Mesenchymal stem cell (in vitro differentiated cells and primary cell): ENCODE results near the gene REEP1.
A peak's percentile ranks its signal among the peaks of the same experiment; 100 is the strongest.

ENCODE experiments used
- DNase-seq: peaks from one replicate; pipeline ENCODE4 v3.0.0-alpha.2; 2013
- H2AFZ ChIP-seq: one replicate; pipeline ENCODE4 v1.6.1; 2013; ENCODE audit warnings: low read depth, mild to moderate bottlenecking, control low read depth, inconsistent platforms, low read length, moderate library complexity
- H2AK5ac ChIP-seq: 2 replicates; pipeline ENCODE4 v1.6.1; 2013; ENCODE audit warnings: low read length, moderate library complexity, mild to moderate bottlenecking, inconsistent platforms; ENCODE audit not compliant: severe bottlenecking
- H2BK120ac ChIP-seq: one replicate; pipeline ENCODE4 v1.6.1; 2013; ENCODE audit warnings: low read depth, mild to moderate bottlenecking, inconsistent platforms, low read length, moderate library complexity
- H2BK12ac ChIP-seq, 2 experiments: one replicate each; pipeline ENCODE4 v1.6.1; 2013; ENCODE audit warnings: inconsistent platforms in 2 of 2, low read length in 2 of 2, mild to moderate bottlenecking in 2 of 2, moderate library complexity in 2 of 2, control low read depth in 1 of 2
- H2BK15ac ChIP-seq: one replicate; pipeline ENCODE4 v1.6.1; 2013; ENCODE audit warnings: mild to moderate bottlenecking, low read depth, inconsistent platforms; ENCODE audit not compliant: poor library complexity, severe bottlenecking
- H2BK5ac ChIP-seq: 2 replicates; pipeline ENCODE4 v1.6.1; 2013; ENCODE audit warnings: low read depth, mild to moderate bottlenecking, low read length, control low read depth, inconsistent platforms; ENCODE audit not compliant: poor library complexity, severe bottlenecking
- H3K14ac ChIP-seq, 2 experiments: one replicate each; pipeline ENCODE4 v1.6.1; 2013; ENCODE audit warnings: inconsistent platforms in 2 of 2, low read length in 2 of 2, control low read depth in 1 of 2, mild to moderate bottlenecking in 1 of 2, moderate library complexity in 1 of 2
- H3K18ac ChIP-seq, 2 experiments: one replicate each; pipeline ENCODE4 v1.6.1; 2013; ENCODE audit warnings: inconsistent platforms in 2 of 2, low read length in 2 of 2, control low read depth in 1 of 2, low read depth in 1 of 2, mild to moderate bottlenecking in 1 of 2
- H3K23ac ChIP-seq, 2 experiments: one replicate each; pipeline ENCODE4 v1.6.1; 2013; ENCODE audit warnings: inconsistent platforms in 2 of 2, low read length in 2 of 2, mild to moderate bottlenecking in 2 of 2, moderate library complexity in 2 of 2, control low read depth in 1 of 2
- H3K27ac ChIP-seq: 2 replicates; pipeline ENCODE4 v1.5.1; 2013; ENCODE audit warnings: mild to moderate bottlenecking, moderate library complexity, low read length, control low read depth, inconsistent platforms; ENCODE audit not compliant: poor library complexity, severe bottlenecking
- H3K27me3 ChIP-seq, 2 experiments: 2 replicates each; pipeline versions ENCODE4 v1.6.1 to v1.7.0; 2013; ENCODE audit warnings: low read length in 2 of 2, mild to moderate bottlenecking in 2 of 2, moderate library complexity in 2 of 2, control low read depth in 1 of 2, inconsistent platforms in 1 of 2; ENCODE audit not compliant: control insufficient read depth in 1 of 2, insufficient read depth in 1 of 2
- H3K36me3 ChIP-seq, 2 experiments: 2 replicates each; pipeline versions ENCODE4 v1.6.1 to v1.7.0; 2013; ENCODE audit warnings: low read length in 2 of 2, control low read depth in 1 of 2, inconsistent platforms in 1 of 2, low read depth in 1 of 2, mild to moderate bottlenecking in 1 of 2; ENCODE audit not compliant: insufficient read depth in 2 of 2, control insufficient read depth in 1 of 2
- H3K4ac ChIP-seq, 2 experiments: one replicate each; pipeline ENCODE4 v1.6.1; 2013; ENCODE audit warnings: inconsistent platforms in 2 of 2, low read length in 2 of 2, mild to moderate bottlenecking in 2 of 2, moderate library complexity in 2 of 2, control low read depth in 1 of 2, low read depth in 1 of 2
- H3K4me1 ChIP-seq: 2 replicates; pipeline ENCODE4 v1.6.1; 2013; ENCODE audit warnings: low read depth, low read length, control low read depth; ENCODE audit not compliant: control insufficient read depth, insufficient read depth
- H3K4me2 ChIP-seq: 2 replicates; pipeline ENCODE4 v1.6.1; 2013; ENCODE audit warnings: low read length, mild to moderate bottlenecking, inconsistent platforms; ENCODE audit not compliant: poor library complexity, severe bottlenecking
- H3K4me3 ChIP-seq, 2 experiments: 2 replicates each; pipeline versions ENCODE4 v1.5.1 to v1.7.0; 2013; ENCODE audit warnings: low read length in 2 of 2, mild to moderate bottlenecking in 2 of 2, control low read depth in 1 of 2, low read depth in 1 of 2; ENCODE audit not compliant: insufficient read depth in 1 of 2
- H3K79me1 ChIP-seq: replicated peaks from 2 replicates; pipeline ENCODE4 v1.6.1; 2013; ENCODE audit warnings: mild to moderate bottlenecking, control low read depth, low read length, inconsistent platforms; ENCODE audit not compliant: poor library complexity, severe bottlenecking
- H3K9ac ChIP-seq: 2 replicates; pipeline ENCODE4 v1.7.0; 2013; ENCODE audit warnings: mild to moderate bottlenecking, low read length, moderate library complexity
- H3K9me3 ChIP-seq: 2 replicates; pipeline ENCODE4 v1.7.0; 2013; ENCODE audit warnings: mild to moderate bottlenecking, low read length; ENCODE audit not compliant: control insufficient read depth
- H4K8ac ChIP-seq: one replicate; pipeline ENCODE4 v1.6.1; 2013; ENCODE audit warnings: inconsistent platforms, mild to moderate bottlenecking, low read length, moderate library complexity
- H4K91ac ChIP-seq: one replicate; pipeline ENCODE4 v1.6.1; 2013; ENCODE audit warnings: mild to moderate bottlenecking, low read length, inconsistent platforms
- WGBS: methylation state at CpG from one replicate; pipeline ENCODE4 v1.1.7; 2013; ENCODE audit warnings: mixed read lengths; 5-methylcytosine and 5-hydroxymethylcytosine counted together

Gene REEP1

DNA sequence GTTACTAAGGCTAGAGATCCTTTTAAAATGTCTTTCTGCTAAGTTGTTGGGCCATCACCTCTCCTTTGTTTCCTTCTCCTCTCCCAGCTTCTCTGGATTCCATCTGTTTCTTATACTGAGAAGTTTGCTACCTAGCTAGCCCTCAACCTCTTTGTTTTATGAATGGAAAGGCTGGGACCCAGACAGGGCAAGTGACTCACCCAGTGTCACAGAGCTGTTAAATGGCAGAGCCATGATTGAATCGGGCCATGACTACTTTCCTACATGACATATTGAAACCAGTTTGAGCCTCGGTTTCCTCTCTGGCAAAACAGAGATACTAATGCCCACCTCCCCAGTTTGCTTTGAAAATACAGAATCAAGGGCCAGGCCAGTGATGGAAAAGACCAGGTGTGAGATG, 24.1 kb downstream of the REEP1 start:
- H2AFZ ChIP-seq: no peak overlapping the region
- H2BK15ac ChIP-seq: no peak overlapping the region
- DNase-seq: no peak
- H3K4me2 ChIP-seq: no peak overlapping the region
- no peaks in the 10 kb centered on the region for H3K79me1 ChIP-seq
- no peaks in the 10 kb centered on the region for H3K9me3 ChIP-seq
- H3K36me3 ChIP-seq: no peaks in the 10 kb centered on the region
- H3K27me3 ChIP-seq: peaks cover 41 to 71% of the 10 kb centered on the region in 2 experiments
- H3K4me1 ChIP-seq: peaks cover 3% of the 10 kb centered on the region
- H3K18ac ChIP-seq: no peak overlapping the region
- H4K8ac ChIP-seq: no peak overlapping the region
- no peak overlapping the region for H3K9ac ChIP-seq
- H3K23ac ChIP-seq: no peak overlapping the region
- 85% methylated on average over 2 of the region's 2 CpGs for WGBS
- no peak overlapping the region for H2AK5ac ChIP-seq
- H3K4ac ChIP-seq: no peak overlapping the region
- no peak overlapping the region for H3K4me3 ChIP-seq
- no peak overlapping the region for H4K91ac ChIP-seq
- H2BK12ac ChIP-seq: no peak overlapping the region
- no peak overlapping the region for H3K27ac ChIP-seq
- H2BK5ac ChIP-seq: no peak overlapping the region
- peak overlapping the region in 1 of 2 experiments; percentile 89 for H3K14ac ChIP-seq
- H2BK120ac ChIP-seq: no peak overlapping the region

DNA sequence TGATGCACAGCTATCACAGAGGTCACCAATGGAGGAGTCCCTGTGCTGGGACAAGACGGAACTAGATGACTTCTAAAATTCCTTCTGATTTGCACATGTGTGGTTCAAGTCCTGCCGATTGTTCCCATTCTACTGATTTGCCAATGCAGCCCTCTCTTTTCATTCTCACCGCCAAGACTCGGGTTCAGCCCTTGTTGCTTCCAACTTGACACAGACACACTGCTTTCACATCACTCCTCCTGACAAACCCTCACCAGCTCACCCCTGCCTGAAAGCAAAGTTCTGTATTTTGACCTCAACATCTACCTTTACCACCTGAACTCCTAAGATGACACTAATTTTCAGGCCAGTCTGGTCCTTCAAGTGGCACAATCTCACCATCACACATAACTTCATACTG, 25.5 kb downstream of the REEP1 start:
- H3K4me2 ChIP-seq: no peak overlapping the region
- WGBS: 92% methylated on average over 4 of the region's 4 CpGs
- H3K23ac ChIP-seq: no peak overlapping the region
- H3K4me1 ChIP-seq: peaks cover 3% of the 10 kb centered on the region
- no peaks in the 10 kb centered on the region for H3K79me1 ChIP-seq
- H3K27ac ChIP-seq: no peak overlapping the region
- H3K4me3 ChIP-seq: no peak overlapping the region
- no peak overlapping the region for H3K18ac ChIP-seq
- H2BK15ac ChIP-seq: no peak overlapping the region
- no peak overlapping the region for H4K91ac ChIP-seq
- no peaks in the 10 kb centered on the region for H3K36me3 ChIP-seq
- no peak overlapping the region for H2AK5ac ChIP-seq
- no peak overlapping the region for H2AFZ ChIP-seq
- peak overlapping the region in 1 of 2 experiments; percentile 31 for H3K14ac ChIP-seq
- H3K9ac ChIP-seq: no peak overlapping the region
- H3K9me3 ChIP-seq: no peaks in the 10 kb centered on the region
- H2BK12ac ChIP-seq: no peak overlapping the region
- no peak overlapping the region for H4K8ac ChIP-seq
- no peak overlapping the region for H2BK5ac ChIP-seq
- H2BK120ac ChIP-seq: no peak overlapping the region
- no peak for DNase-seq
- H3K27me3 ChIP-seq: peaks cover 41 to 65% of the 10 kb centered on the region in 2 experiments
- H3K4ac ChIP-seq: no peak overlapping the region

DNA sequence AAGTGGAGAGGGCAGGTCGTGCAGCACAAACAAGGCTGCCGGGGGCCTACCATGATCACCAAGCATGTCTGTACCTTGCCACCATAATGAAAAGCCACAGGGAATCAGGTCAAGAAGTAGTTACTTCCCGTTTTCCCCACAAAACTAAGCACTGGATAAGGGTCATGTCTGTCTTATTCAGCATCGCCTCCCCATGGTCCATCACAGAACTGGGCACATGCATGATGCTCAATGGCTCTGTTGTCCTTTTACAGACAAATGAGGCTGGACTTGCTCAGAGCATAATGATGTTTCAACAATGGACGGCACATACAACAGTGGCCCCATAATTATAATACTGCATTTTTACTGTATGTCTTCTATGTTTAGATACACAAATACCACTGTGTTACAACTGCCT, 27.5 kb downstream of the REEP1 start:
- 79% methylated on average over 4 of the region's 5 CpGs for WGBS
- Histone ChIP-seq H2AK5ac (no peak overlapping the region), H2BK120ac (no peak overlapping the region), H3K36me3 (no peaks in the 10 kb centered on the region), H2AFZ (no peak overlapping the region), H3K18ac (no peak overlapping the region), H3K4me3 (no peak overlapping the region), H3K27ac (no peak overlapping the region), H3K23ac (no peak overlapping the region), H3K79me1 (no peaks in the 10 kb centered on the region), H3K4me2 (no peak overlapping the region), H2BK5ac (no peak overlapping the region), H2BK15ac (no peak overlapping the region), H3K9ac (no peak overlapping the region), H3K27me3 (peaks cover 39 to 72% of the 10 kb centered on the region in 2 experiments), H3K9me3 (no peaks in the 10 kb centered on the region), H3K4ac (no peak overlapping the region), H2BK12ac (no peak overlapping the region), H3K4me1 (peaks cover 3% of the 10 kb centered on the region), H4K8ac (no peak overlapping the region), H3K14ac (no peak overlapping the region), H4K91ac (no peak overlapping the region)
- DNase-seq: no peak

DNA sequence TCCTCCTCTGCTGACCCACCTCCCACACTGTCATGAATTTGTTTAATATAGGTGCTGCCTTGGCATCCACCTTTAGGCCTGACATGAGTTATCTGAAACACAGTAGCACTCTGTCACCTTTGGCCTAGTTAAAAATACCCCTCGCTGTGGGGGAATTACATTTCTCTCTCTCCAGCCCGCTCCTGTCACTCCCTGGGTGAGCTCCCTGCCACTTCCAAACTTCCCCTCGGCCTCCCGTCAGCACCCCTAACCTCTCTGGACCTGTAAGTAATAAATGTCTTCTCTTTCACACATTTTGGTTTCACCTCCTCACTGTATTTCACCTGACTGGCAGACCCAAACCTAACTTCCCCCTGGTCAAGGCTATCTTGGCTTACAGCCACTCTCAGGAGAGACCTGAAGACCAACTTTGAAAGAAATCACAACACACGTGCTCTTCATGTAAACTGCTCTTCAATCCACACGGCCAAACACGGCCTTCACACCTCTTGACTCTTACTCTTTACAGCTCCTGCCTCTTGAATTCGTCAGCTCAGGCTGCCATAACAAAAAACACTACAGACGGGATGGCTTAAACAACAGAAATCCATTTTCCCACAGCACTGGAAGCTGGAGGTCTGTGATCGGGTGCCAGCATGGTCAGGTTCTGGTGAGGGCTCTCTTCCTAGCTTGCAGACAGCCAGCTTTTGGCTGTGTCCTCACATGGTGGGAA, 28.3 kb downstream of the REEP1 start:
- Histone ChIP-seq H2BK120ac (no peak overlapping the region), H3K4me3 (no peak overlapping the region), H3K4ac (no peak overlapping the region), H4K91ac (no peak overlapping the region), H3K9ac (no peak overlapping the region), H2BK15ac (no peak overlapping the region), H2BK5ac (no peak overlapping the region), H3K23ac (no peak overlapping the region), H3K79me1 (no peaks in the 10 kb centered on the region), H3K14ac (no peak overlapping the region), H3K27me3 (peaks cover 39 to 74% of the 10 kb centered on the region in 2 experiments), H3K9me3 (no peaks in the 10 kb centered on the region), H3K4me2 (no peak overlapping the region), H3K36me3 (no peaks in the 10 kb centered on the region), H3K18ac (no peak overlapping the region), H2BK12ac (no peak overlapping the region), H2AFZ (no peak overlapping the region), H3K27ac (no peak overlapping the region), H2AK5ac (no peak overlapping the region), H4K8ac (no peak overlapping the region), H3K4me1 (peaks cover 2% of the 10 kb centered on the region)
- DNase-seq: no peak
- WGBS: 74% methylated on average over 9 of the region's 10 CpGs
